Caki2 (cell line): ENCODE results near the gene HOXD3. TPM values are rescaled to one million over a fixed set of nuclear protein-coding genes. Genes with fewer than 3 reads are reported as not detected.

Source experiments
- DNase-seq: peaks from one replicate; pipeline ENCODE4 v3.0.0-alpha.2; 2015; ENCODE audit warnings: low read depth
- in situ Hi-C: cut with HindIII; loops from 2 replicates; pipeline ENCODE4 v1.10.0; 2016; ENCODE audit warnings: low sequenced_read_pairs, low pct_unique_long_range_greater_than_20kb, mixed read lengths
- total RNA-seq: library from RNA; depleted of rRNA; stranded (reverse); fragments of >200 nt; shearing (Covaris generic); gene quantifications from 2 replicates; pipeline ENCODE4 v1.2.3, GENCODE V29; 2014; ENCODE audit warnings: low replicate concordance

The HOXD3 gene
- total RNA-seq, 1 experiment from 2014 or later: 7.5 TPM

- in situ Hi-C loops: no loop called here
- DNase-seq: no peak
These were observed 11.8 kb upstream of the HOXD3 start for GRCh38 chr2:176145085-176145969.

GRCh38 chr2:176146101-176146500 lies 11.0 kb upstream of the HOXD3 start:
- no peak for DNase-seq
- in situ Hi-C loops: no loop called here

- no peak for DNase-seq
- in situ Hi-C loops: no loop called here
These were observed 10.5 kb upstream of the HOXD3 start for GRCh38 chr2:176146645-176147044.

- DNase-seq: no peak
- in situ Hi-C loops: no loop called here
These were observed 9.8 kb upstream of the HOXD3 start for GRCh38 chr2:176147210-176147799.

- in situ Hi-C loops: no loop called here
- DNase-seq: no peak
These were observed 9.2 kb upstream of the HOXD3 start for GRCh38 chr2:176147800-176148496.

GRCh38 chr2:176148751-176149421 lies 8.2 kb upstream of the HOXD3 start:
- no peak for DNase-seq
- in situ Hi-C loops: no loop called here

- in situ Hi-C loops: no loop called here
- no peak for DNase-seq
These were observed 7.6 kb upstream of the HOXD3 start for GRCh38 chr2:176149481-176149938.

- in situ Hi-C loops: no loop called here
- no peak for DNase-seq
These were observed 7.0 kb upstream of the HOXD3 start for GRCh38 chr2:176149939-176150583.

GRCh38 chr2:176150584-176151441 lies 6.3 kb upstream of the HOXD3 start:
- in situ Hi-C loops: no loop called here
- no peak for DNase-seq

- in situ Hi-C loops: no loop called here
- DNase-seq: no peak
These were observed 5.4 kb upstream of the HOXD3 start, which contains the start of gene HOXD4 for GRCh38 chr2:176151442-176152287. HOXD4 (plus strand) TSS chr2:176151550; CDS start chr2:176151634, 84 bp downstream.

GRCh38 chr2:176152350-176153181 lies 4.5 kb upstream of the HOXD3 start:
- in situ Hi-C loops: no loop called here
- DNase-seq: no peak

GRCh38 chr2:176154576-176155252 lies 2.4 kb upstream of the HOXD3 start:
- in situ Hi-C loops: no loop called here

GRCh38 chr2:176155356-176156044 lies 1.6 kb upstream of the HOXD3 start:
- in situ Hi-C loops: no loop called here
- DNase-seq: no peak

More at GRCh38 chr2:176154576-176155252, 2.4 kb upstream of the HOXD3 start:
- no peak for DNase-seq

GRCh38 chr2:176156301-176156806 lies 753 bp upstream of the HOXD3 start:
- no peak for DNase-seq
- in situ Hi-C loops: no loop called here
